Epithelial cell of proximal tubule (primary cell): Measurements from ENCODE around the gene FAM118B. TPM values are rescaled to one million over a fixed set of nuclear protein-coding genes. Genes with fewer than 3 reads are reported as not detected.
A peak's percentile ranks its signal among the peaks of the same experiment; 100 is the strongest.

Experiments
- DNase-seq: peaks from one replicate; pipeline ENCODE4 v3.0.0-alpha.2; 2011; ENCODE audit warnings: low read depth
- H3K4me3 ChIP-seq: 2 replicates; pipeline ENCODE4 v1.5.1; 2011; ENCODE audit warnings: low read depth, mild to moderate bottlenecking, low read length
- CTCF ChIP-seq: conservative IDR thresholded peaks from 2 replicates; pipeline ENCODE4 v1.5.1; 2012; ENCODE audit warnings: low read depth, mild to moderate bottlenecking, low read length
- total RNA-seq: library from RNA; depleted of rRNA; stranded (reverse); fragments of >200 nt; gene quantifications from 2 replicates; pipeline ENCODE4 v1.2.3, GENCODE V29; 2015

FAM118B gene
- total RNA-seq, 1 donor from 2014 or later: 26.0 TPM

DNA sequence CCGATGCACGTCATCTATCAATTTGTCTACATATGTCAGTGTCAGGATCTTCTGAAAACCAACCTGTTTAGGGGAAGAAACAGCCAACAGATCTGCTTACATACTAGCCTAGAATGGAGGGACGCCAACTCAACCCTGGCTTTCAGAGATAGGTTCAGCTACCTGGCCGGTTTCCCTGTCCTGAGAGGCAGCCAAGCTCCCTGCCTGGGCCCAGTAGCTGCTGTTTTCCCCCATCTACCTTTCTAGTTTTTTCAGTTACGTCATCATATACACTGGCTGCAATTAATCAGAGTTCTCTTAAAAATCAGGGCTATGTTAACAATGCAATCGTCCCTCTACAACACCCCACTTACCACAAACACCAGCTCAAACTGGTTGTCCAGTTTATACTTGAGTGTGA is 56.1 kb downstream of the FAM118B start:
- no peak for DNase-seq

GRCh38 chr11:126268361-126268707 is 56.8 kb downstream of the FAM118B start:
- DNase-seq: no peak
- no peak for TF ChIP-seq CTCF
- H3K4me3 ChIP-seq: peak overlapping the region; percentile 100

More for the DNA sequence above, 56.1 kb downstream of the FAM118B start:
- H3K4me3 ChIP-seq: peak overlapping the region; percentile 100
- TF ChIP-seq CTCF: no peak

DNA sequence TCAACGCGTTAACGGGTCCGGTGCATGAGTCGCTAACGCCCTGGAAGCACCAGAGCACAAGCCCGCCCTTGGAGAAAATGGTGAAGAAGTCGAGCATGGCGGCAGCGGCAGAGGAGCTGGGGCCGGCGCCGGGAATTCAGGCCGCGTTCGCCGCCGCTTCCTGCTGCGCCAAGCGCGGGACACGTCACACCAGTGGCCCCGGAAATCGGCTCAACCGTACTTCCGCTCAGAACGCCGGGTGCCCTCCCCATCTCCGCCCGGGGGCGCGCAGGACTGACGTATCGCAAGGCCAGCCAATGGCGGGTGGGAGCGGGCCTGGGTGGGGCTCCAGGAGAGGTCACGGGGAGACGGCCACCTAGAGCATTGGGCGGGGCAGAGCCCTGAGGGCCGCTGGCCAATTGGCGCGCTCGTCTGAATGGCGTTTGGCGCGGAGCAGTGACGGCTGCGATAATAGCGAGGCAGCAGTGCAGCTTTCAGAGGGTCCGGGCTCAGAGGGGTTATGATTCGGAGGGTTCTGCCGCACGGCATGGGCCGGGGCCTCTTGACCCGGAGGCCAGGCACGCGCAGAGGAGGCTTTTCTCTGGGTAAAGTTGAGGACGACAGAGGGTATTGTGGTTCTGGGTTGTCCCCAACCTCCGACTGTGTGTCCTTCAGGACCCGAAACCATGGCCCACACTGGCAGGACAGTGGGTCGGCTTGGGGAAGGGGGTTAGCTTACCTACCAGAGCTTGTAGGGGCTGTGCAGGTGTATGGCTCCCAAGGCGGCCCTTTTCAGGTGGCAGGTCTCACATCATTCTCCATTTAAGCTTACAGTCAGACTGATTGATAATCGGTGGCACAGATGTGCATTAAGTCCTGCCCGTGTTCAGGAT is 57.4 kb downstream of the FAM118B start, which contains the start of the genes FOXRED1 and SRPRA:
Gene FOXRED1 (plus strand): TSS at position 447 of the 872 bp plus-strand sequence. CDS start 53 bp downstream, at position 500.
Gene SRPRA (minus strand): TSS at position 188 of the 872 bp plus-strand sequence. CDS start 91 bp downstream, at position 97.
- TF ChIP-seq CTCF: no peak
- DNase-seq: peak; percentile 79
- peak within 1 kb of the TSS; percentile 100 for H3K4me3 ChIP-seq

GRCh38 chr11:126277322-126277721 is 65.7 kb downstream of the FAM118B start:
- DNase-seq: no peak
- TF ChIP-seq CTCF: no peak
- no peak overlapping the region for H3K4me3 ChIP-seq

DNA sequence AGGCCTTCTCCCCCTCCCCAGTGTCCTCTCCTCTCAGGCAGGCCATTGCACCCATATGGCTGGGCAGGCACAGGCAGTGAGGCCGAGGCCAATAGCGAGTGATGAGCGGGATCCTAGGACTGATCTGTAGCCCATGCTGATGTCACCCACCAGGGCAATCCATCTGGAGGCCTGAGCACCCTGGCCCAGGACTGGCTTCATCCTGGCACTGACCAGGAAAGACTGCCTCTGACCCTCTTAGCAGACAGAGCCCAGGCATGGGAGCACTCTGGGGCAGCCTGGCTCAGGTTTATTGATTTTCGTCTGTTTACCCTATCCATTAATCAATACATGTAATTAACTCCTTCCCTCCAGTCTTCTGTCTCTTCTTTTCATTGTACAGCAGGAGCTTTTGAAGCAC is 66.2 kb downstream of the FAM118B start:
- H3K4me3 ChIP-seq: no peak overlapping the region
- TF ChIP-seq CTCF: no peak
- DNase-seq: no peak

DNA sequence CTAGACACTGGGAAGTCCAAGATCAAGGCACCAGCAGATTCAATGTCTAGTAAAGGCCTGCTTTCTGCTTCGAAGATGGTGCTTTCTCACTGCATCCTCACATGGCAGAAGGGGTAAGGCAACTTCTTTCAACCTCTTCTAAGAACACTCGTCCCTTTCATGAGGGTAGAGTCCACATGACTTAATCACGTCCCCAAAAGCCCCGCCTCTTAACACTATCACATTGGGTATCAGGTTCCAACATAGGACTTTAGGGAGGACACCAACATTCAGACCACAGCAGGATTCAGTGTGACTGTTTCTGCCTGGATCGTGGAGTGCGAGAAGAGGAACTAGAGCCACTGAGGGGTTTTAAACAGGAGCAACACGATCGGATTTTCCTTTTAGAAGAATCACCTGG is 67.6 kb downstream of the FAM118B start:
- H3K4me3 ChIP-seq: no peak overlapping the region
- no peak for TF ChIP-seq CTCF
- no peak for DNase-seq

- H3K4me3 ChIP-seq: no peak overlapping the region
- no peak for TF ChIP-seq CTCF
- no peak for DNase-seq
Measured at GRCh38 chr11:126280595-126280994, 69.0 kb downstream of the FAM118B start.
